HCT116 (cell line): ENCODE results near the gene COPG2. TPM values are rescaled to one million over a fixed set of nuclear protein-coding genes. Genes with fewer than 3 reads are reported as not detected.

Experiments used
- ATAC-seq: fragments of 200-7000 bp; cut with Tn5 transposase; 2 replicates; pipeline ENCODE4 v1.9.1; 2020; ENCODE audit warnings: mild to moderate bottlenecking, moderate library complexity
- BruUV-seq: library from RNA; stranded (reverse); fragments of 400-500 nt; replicated peaks from 2 replicates; lab custom pipeline; 2021; lab: Mats Ljungman, UMichigan
- CTCF ChIA-PET: fragments of 300-600 bp; sonication (Branson Sonifier 250); formaldehyde crosslinking; loops from one replicate; lab custom pipeline; 2021; ENCODE audit warnings: antibody characterized with exemption; lab: Charles Lee
- POLR2A ChIA-PET: fragments of 300-600, 350-600 bp; sonication (Branson Sonifier 250); formaldehyde crosslinking; loops from one replicate; lab custom pipeline; 2021; ENCODE audit warnings: antibody characterized with exemption; lab: Charles Lee
- RAD21 ChIA-PET, 2 experiments: fragments of 300-600 bp; sonication (Branson Sonifier 250); formaldehyde crosslinking; loops; one replicate each; lab custom pipeline; 2023; ENCODE audit warnings: low total read pairs in 2 of 2; ENCODE audit not compliant: uncharacterized antibody in 2 of 2, unreplicated experiment in 2 of 2, low non-redundant PET in 1 of 2; lab: Charles Lee
- DNase-seq: peaks from one replicate; pipeline ENCODE4 v3.0.0-alpha.2; 2010; ENCODE audit warnings: low read depth, low spot score
- H2AFZ ChIP-seq: fragments of 200-600 bp; shearing (Covaris generic), sonication (generic); 2 replicates; pipeline ENCODE4 v1.6.1; 2017; ENCODE audit warnings: low read depth, mixed run types, mixed read lengths, antibody characterized with exemption, low read length; ENCODE audit not compliant: poor library complexity, severe bottlenecking
- H3K27ac ChIP-seq: 2 replicates; pipeline ENCODE4 v1.5.1; 2012; ENCODE audit warnings: low read depth, low read length
- H3K27me3 ChIP-seq: fragments of 200-600 bp; sonication (generic); 2 replicates; pipeline ENCODE4 v1.6.1; 2016; ENCODE audit warnings: mixed run types, low read length, mixed read lengths; ENCODE audit not compliant: insufficient read depth
- H3K36me3 ChIP-seq, 2 experiments: fragments of 200-500 bp in 1 of 2; fragments of 200-600 bp in 1 of 2; sonication (Bioruptor generic) in 1 of 2; sonication (generic) in 1 of 2; 2 replicates each; pipeline versions ENCODE4 v1.5.1 to v1.6.1; 2014 to 2016; ENCODE audit warnings: low read length in 2 of 2, inconsistent platforms in 1 of 2, mixed read lengths in 1 of 2, mixed run types in 1 of 2; ENCODE audit not compliant: insufficient read depth in 2 of 2, control insufficient read depth in 1 of 2
- H3K4me1 ChIP-seq, 2 experiments: fragments of 200-600 bp in 1 of 2; sonication (generic) in 1 of 2; 2 replicates each; pipeline versions ENCODE4 v1.5.1 to v1.6.1; 2012 to 2017; ENCODE audit warnings: low read length in 2 of 2, inconsistent platforms in 1 of 2, mild to moderate bottlenecking in 1 of 2, mixed read lengths in 1 of 2, mixed run types in 1 of 2, moderate library complexity in 1 of 2; ENCODE audit not compliant: insufficient read depth in 2 of 2, control insufficient read depth in 1 of 2
- H3K4me2 ChIP-seq: fragments of 200-600 bp; sonication (generic); 2 replicates; pipeline ENCODE4 v1.6.1; 2017; ENCODE audit warnings: mixed run types, low read length, mixed read lengths
- H3K4me3 ChIP-seq, 2 experiments: fragments of 200-600 bp in 1 of 2; sonication (generic) in 1 of 2; replicated peaks in 1 of 2; 2 replicates each; pipeline ENCODE4 v1.5.1; 2011 to 2016; ENCODE audit warnings: low read length in 2 of 2, control low read depth in 1 of 2, low read depth in 1 of 2, mild to moderate bottlenecking in 1 of 2, mixed read lengths in 1 of 2, mixed run types in 1 of 2
- H3K79me2 ChIP-seq: fragments of 200-600 bp; sonication (generic); 2 replicates; pipeline ENCODE4 v1.6.1; 2017; ENCODE audit warnings: mild to moderate bottlenecking, mixed run types, low read length, moderate library complexity, mixed read lengths; ENCODE audit not compliant: insufficient read depth
- H3K9ac ChIP-seq: fragments of 200-600 bp; sonication (generic); 2 replicates; pipeline ENCODE4 v1.6.1; 2016; ENCODE audit warnings: low read length, mixed read lengths
- H3K9me2 ChIP-seq: fragments of 200-600 bp; sonication (generic), shearing (Covaris generic); 2 replicates; pipeline ENCODE4 v1.6.1; 2017; ENCODE audit warnings: mixed run types, mild to moderate bottlenecking, moderate library complexity; ENCODE audit not compliant: insufficient read depth
- H3K9me3 ChIP-seq, 2 experiments: fragments of 200-500 bp in 1 of 2; fragments of 200-600 bp in 1 of 2; sonication (Bioruptor generic) in 1 of 2; sonication (generic) in 1 of 2; 2 replicates each; pipeline ENCODE4 v1.6.1; 2014 to 2017; ENCODE audit warnings: low read length in 2 of 2, mixed read lengths in 2 of 2, inconsistent platforms in 1 of 2, low read depth in 1 of 2, mild to moderate bottlenecking in 1 of 2, mixed run types in 1 of 2, moderate library complexity in 1 of 2; ENCODE audit not compliant: control insufficient read depth in 1 of 2, insufficient read depth in 1 of 2
- H4K20me1 ChIP-seq: fragments of 200-600 bp; sonication (generic), shearing (Covaris generic); 2 replicates; pipeline ENCODE4 v1.6.1; 2017; ENCODE audit warnings: mixed run types, mild to moderate bottlenecking, moderate library complexity; ENCODE audit not compliant: insufficient read depth
- CBX3 ChIP-seq: IDR thresholded peaks from 2 replicates; pipeline ENCODE4 v1.6.1; 2012; ENCODE audit warnings: low read depth
- CEBPB ChIP-seq: IDR thresholded peaks from 2 replicates; pipeline ENCODE4 v1.6.1; 2012; ENCODE audit warnings: low read depth
- EGR1 ChIP-seq: IDR thresholded peaks from 2 replicates; pipeline ENCODE4 v1.6.1; 2012; ENCODE audit warnings: low read depth
- ELF1 ChIP-seq: IDR thresholded peaks from 2 replicates; pipeline ENCODE4 v1.6.1; 2012; ENCODE audit warnings: low read depth, borderline replicate concordance
- EZH2 ChIP-seq: fragments of 200-600 bp; sonication (generic); IDR thresholded peaks from 2 replicates; pipeline ENCODE4 v1.6.1; 2017; ENCODE audit warnings: antibody characterized with exemption, mixed run types
- EZH2phosphoT487 ChIP-seq: fragments of 200-600 bp; IDR thresholded peaks from 2 replicates; pipeline ENCODE4 v1.6.1; 2018; ENCODE audit warnings: antibody characterized with exemption, borderline replicate concordance
- FOSL1 ChIP-seq: IDR thresholded peaks from 2 replicates; pipeline ENCODE4 v1.6.1; 2012; ENCODE audit warnings: low read depth
- JUND ChIP-seq: IDR thresholded peaks from 2 replicates; pipeline ENCODE4 v1.6.1; 2012
- POLR2A ChIP-seq: IDR thresholded peaks from 2 replicates; pipeline ENCODE4 v1.7.0; 2011; ENCODE audit warnings: borderline replicate concordance; ENCODE audit not compliant: insufficient read depth, insufficient read length; ENCODE audit errors: extremely low read depth
- POLR2AphosphoS5 ChIP-seq: IDR thresholded peaks from 2 replicates; pipeline ENCODE4 v1.6.1; 2011; ENCODE audit warnings: mild to moderate bottlenecking, low read depth, low read length, moderate library complexity
- RAD21 ChIP-seq: IDR thresholded peaks from 2 replicates; pipeline ENCODE4 v1.6.1; 2012; ENCODE audit warnings: low read depth, mild to moderate bottlenecking
- SIN3A ChIP-seq: IDR thresholded peaks from 2 replicates; pipeline ENCODE4 v1.6.1; 2012; ENCODE audit warnings: low read depth
- SRF ChIP-seq: IDR thresholded peaks from 2 replicates; pipeline ENCODE4 v1.6.1; 2012; ENCODE audit warnings: low read depth
- TCF7L2 ChIP-seq: IDR thresholded peaks from 2 replicates; pipeline ENCODE4 v1.7.0; 2011; ENCODE audit warnings: borderline replicate concordance, inconsistent platforms; ENCODE audit not compliant: insufficient read depth, insufficient read length; ENCODE audit errors: extremely low read depth
- YY1 ChIP-seq: IDR thresholded peaks from 2 replicates; pipeline ENCODE4 v1.6.1; 2011; ENCODE audit warnings: low read length, low read depth, moderate library complexity, mild to moderate bottlenecking; ENCODE audit not compliant: insufficient replicate concordance; ENCODE audit errors: extremely low read depth
- ZFX ChIP-seq: fragments of 450-650 bp; IDR thresholded peaks from 2 replicates; pipeline ENCODE4 v1.6.1; 2017
- ZNF274 ChIP-seq: fragments of 200-500 bp; sonication (Bioruptor generic); IDR thresholded peaks from 2 replicates; pipeline ENCODE4 v1.6.1; 2014; ENCODE audit warnings: mild to moderate bottlenecking, low read depth, low read length, inconsistent platforms
- intact Hi-C: fragments of 100-400 bp; cut with micrococcal nuclease; formaldehyde crosslinking; loops from 2 replicates; pipeline ENCODE4 v1.10.0; 2022
- total RNA-seq: library from RNA; stranded (reverse); gene quantifications from one replicate; pipeline ENCODE4 v1.2.1, GENCODE V29; 2021; ENCODE audit not compliant: unreplicated experiment
- TF ChIP-seq, protein P1 (sequence below): IDR thresholded peaks from 2 replicates; pipeline ENCODE4 v1.6.1; 2012; ENCODE audit warnings: low read depth
- TF ChIP-seq, protein P2 (sequence below), 3 experiments: fragments of 200-600 bp in 1 of 3; sonication (generic) in 1 of 3; IDR thresholded peaks in 2 of 3; conservative IDR thresholded peaks in 1 of 3; 2 replicates each; pipeline ENCODE4 v1.5.1; 2012 to 2017; ENCODE audit warnings: low read depth in 2 of 3, low read length in 2 of 3, antibody characterized with exemption in 1 of 3, borderline replicate concordance in 1 of 3, control low read depth in 1 of 3, mild to moderate bottlenecking in 1 of 3, mixed read lengths in 1 of 3, mixed run types in 1 of 3, moderate library complexity in 1 of 3; ENCODE audit not compliant: insufficient read depth in 1 of 3
- TF ChIP-seq, protein P3 (sequence below): IDR thresholded peaks from 2 replicates; pipeline ENCODE4 v1.6.1; 2012

Gene COPG2
- total RNA-seq, 1 experiment from 2014 or later: 31.0 TPM

DNA sequence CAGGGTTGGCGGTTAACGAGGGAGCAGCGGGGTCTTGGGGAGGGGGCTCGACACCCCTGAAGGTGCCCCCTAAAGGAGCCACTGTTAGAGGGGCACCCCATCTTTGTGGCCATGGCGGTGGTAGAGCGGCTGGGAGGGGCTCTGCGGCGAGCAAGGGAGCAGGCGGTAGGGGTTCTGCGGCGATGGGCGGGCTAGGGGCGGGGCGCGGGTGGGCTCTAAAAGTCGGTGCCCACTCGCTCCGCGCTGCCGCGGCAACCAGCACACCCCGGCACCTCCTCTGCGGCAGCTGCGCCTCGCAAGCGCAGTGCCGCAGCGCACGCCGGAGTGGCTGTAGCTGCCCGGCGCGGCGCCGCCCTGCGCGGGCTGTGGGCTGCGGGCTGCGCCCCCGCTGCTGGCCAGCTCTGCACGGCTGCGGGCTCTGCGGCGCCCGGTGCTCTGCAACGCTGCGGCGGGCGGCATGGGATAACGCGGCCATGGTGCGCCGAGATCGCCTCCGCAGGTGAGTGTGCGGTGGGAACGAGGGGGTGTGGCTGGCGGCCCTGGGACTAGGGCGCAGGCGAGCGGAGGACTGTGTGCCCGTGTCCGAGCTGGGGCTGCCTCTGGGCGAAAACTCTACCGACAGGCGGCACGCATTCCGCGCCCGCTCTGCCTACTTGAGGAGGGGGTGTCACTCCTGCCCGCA, 176.6 kb downstream of the COPG2 start, which contains the start of gene MEST:
TSS of gene MEST (plus strand) at position 245 of the 682 bp plus-strand sequence. CDS start at position 474, 229 bp downstream.
- CTCF ChIA-PET: no interaction called here
- RAD21 ChIA-PET: no interaction called here
- Histone ChIP-seq H2AFZ (no peak within 1 kb of the TSS), H3K36me3 (no peaks in the 10 kb centered on the region), H4K20me1 (no peaks in the 10 kb centered on the region), H3K27ac (no peak within 1 kb of the TSS), H3K4me2 (no peak within 1 kb of the TSS), H3K9me3 (peaks cover 4 to 7% of the 10 kb centered on the region in 2 experiments; a peak in 2 of 4 replicates), H3K9ac (no peak within 1 kb of the TSS), H3K27me3 (no peaks in the 10 kb centered on the region), H3K4me1 (peaks cover 0 to 5% of the 10 kb centered on the region in 2 experiments; a peak in 1 of 4 replicates), H3K4me3 (no peak within 1 kb of the TSS), H3K9me2 (no peaks in the 10 kb centered on the region), H3K79me2 (peaks cover 34% of the 10 kb centered on the region)
- POLR2A ChIA-PET: no interaction called here
- TF ChIP-seq CEBPB (no peak), POLR2A (no peak), ZNF274 (no peak), POLR2AphosphoS5 (no peak), EZH2phosphoT487 (no peak), RAD21 (no peak), TCF7L2 (no peak), ZFX (no peak), EGR1 (no peak), JUND (no peak), SIN3A (no peak), CBX3 (no peak), YY1 (no peak), FOSL1 (no peak), ELF1 (no peak), EZH2 (no peak), SRF (no peak)
- TF ChIP-seq, protein P1, sequence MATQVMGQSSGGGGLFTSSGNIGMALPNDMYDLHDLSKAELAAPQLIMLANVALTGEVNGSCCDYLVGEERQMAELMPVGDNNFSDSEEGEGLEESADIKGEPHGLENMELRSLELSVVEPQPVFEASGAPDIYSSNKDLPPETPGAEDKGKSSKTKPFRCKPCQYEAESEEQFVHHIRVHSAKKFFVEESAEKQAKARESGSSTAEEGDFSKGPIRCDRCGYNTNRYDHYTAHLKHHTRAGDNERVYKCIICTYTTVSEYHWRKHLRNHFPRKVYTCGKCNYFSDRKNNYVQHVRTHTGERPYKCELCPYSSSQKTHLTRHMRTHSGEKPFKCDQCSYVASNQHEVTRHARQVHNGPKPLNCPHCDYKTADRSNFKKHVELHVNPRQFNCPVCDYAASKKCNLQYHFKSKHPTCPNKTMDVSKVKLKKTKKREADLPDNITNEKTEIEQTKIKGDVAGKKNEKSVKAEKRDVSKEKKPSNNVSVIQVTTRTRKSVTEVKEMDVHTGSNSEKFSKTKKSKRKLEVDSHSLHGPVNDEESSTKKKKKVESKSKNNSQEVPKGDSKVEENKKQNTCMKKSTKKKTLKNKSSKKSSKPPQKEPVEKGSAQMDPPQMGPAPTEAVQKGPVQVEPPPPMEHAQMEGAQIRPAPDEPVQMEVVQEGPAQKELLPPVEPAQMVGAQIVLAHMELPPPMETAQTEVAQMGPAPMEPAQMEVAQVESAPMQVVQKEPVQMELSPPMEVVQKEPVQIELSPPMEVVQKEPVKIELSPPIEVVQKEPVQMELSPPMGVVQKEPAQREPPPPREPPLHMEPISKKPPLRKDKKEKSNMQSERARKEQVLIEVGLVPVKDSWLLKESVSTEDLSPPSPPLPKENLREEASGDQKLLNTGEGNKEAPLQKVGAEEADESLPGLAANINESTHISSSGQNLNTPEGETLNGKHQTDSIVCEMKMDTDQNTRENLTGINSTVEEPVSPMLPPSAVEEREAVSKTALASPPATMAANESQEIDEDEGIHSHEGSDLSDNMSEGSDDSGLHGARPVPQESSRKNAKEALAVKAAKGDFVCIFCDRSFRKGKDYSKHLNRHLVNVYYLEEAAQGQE: no peak
- TF ChIP-seq, protein P2, sequence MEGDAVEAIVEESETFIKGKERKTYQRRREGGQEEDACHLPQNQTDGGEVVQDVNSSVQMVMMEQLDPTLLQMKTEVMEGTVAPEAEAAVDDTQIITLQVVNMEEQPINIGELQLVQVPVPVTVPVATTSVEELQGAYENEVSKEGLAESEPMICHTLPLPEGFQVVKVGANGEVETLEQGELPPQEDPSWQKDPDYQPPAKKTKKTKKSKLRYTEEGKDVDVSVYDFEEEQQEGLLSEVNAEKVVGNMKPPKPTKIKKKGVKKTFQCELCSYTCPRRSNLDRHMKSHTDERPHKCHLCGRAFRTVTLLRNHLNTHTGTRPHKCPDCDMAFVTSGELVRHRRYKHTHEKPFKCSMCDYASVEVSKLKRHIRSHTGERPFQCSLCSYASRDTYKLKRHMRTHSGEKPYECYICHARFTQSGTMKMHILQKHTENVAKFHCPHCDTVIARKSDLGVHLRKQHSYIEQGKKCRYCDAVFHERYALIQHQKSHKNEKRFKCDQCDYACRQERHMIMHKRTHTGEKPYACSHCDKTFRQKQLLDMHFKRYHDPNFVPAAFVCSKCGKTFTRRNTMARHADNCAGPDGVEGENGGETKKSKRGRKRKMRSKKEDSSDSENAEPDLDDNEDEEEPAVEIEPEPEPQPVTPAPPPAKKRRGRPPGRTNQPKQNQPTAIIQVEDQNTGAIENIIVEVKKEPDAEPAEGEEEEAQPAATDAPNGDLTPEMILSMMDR (IDR thresholded peaks at IDR 0.05 in 2 of 3, conservative IDR thresholded peaks at IDR 0.05 in 1 of 3; ENCODE audit: borderline replicate concordance in 1 of 3, insufficient read depth in 1 of 3, low read depth in 2 of 3, low read length in 2 of 3): no peak
- TF ChIP-seq, protein P3, sequence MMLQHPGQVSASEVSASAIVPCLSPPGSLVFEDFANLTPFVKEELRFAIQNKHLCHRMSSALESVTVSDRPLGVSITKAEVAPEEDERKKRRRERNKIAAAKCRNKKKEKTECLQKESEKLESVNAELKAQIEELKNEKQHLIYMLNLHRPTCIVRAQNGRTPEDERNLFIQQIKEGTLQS: no peak
- ATAC-seq (no peak), DNase-seq (no peak)
- no TSS peak for BruUV-seq
- intact Hi-C loops: no loop called here
